GM15510 (cell line): ENCODE data around the gene ARHGEF5.

ENCODE experiments used
- POLR2A ChIP-seq: IDR thresholded peaks from 3 replicates; pipeline ENCODE4 v1.6.1; 2011; ENCODE audit warnings: borderline replicate concordance; ENCODE audit not compliant: insufficient read length; ENCODE audit errors: extremely low read depth

ARHGEF5 gene

GRCh38 chr7:144401490-144401889, 46.3 kb downstream of the ARHGEF5 start:
- TF ChIP-seq POLR2A = no peak

DNA sequence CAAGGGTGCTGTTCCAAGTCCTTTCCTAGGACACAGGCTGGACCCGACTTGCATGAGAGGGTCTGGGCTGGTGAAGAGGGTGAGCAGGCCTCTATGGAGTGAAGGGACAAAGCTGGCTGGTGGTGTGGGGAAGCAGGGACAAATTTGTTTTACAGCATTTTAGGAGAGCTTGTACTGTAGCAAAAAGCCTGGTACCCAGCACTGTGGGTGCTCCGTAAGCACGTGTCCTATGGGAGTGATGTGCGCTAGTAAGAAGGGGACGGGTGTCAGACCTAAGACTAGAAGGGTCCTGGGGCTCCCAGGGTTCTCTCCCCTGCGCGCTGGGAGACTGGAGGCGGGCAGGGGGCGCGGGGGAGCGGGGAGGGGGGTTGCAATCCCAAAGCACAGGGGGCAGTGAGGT, 47.9 kb downstream of the ARHGEF5 start:
- TF ChIP-seq POLR2A = no peak

- TF ChIP-seq POLR2A = no peak
These were observed 48.5 kb downstream of the ARHGEF5 start, which contains the start of gene NOBOX for GRCh38 chr7:144403649-144404061. TSS of gene NOBOX (minus strand) at chr7:144403693.

- no peak for TF ChIP-seq POLR2A
These were observed 49.7 kb downstream of the ARHGEF5 start for GRCh38 chr7:144404946-144405345.

DNA sequence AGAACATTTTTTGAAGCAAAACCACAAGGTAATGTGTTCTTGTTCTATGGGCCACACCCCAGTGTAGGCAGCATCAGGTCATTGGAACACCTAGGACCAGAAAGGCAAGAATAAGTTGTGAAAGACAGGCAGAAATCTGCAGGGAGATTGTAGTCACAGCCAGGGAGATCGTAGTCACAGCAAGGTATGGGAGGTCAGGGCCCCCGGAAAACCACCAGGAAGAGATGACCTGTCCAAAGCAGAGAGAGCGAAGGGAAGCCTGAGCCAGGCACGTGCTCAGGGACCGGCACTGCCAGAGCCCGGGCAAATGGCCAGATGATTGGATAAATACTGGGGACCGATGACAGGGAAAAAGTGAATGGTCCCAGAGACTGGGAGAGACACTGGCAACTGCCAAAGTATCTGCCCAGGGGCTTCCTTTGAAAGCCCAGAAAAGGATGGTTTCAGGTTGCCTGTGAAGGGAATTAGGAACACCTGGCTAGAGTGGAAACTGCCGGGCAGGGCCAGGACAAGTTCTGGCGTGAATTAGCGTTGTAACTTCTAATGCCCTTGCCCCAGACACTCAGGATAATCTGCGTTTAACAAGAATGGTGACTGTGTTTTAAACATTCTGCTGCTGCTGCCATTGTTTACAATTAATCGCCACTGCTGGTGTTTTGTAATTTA, 52.2 kb downstream of the ARHGEF5 start:
- TF ChIP-seq POLR2A = no peak

GRCh38 chr7:144408121-144408520, 52.9 kb downstream of the ARHGEF5 start:
- no peak for TF ChIP-seq POLR2A

DNA sequence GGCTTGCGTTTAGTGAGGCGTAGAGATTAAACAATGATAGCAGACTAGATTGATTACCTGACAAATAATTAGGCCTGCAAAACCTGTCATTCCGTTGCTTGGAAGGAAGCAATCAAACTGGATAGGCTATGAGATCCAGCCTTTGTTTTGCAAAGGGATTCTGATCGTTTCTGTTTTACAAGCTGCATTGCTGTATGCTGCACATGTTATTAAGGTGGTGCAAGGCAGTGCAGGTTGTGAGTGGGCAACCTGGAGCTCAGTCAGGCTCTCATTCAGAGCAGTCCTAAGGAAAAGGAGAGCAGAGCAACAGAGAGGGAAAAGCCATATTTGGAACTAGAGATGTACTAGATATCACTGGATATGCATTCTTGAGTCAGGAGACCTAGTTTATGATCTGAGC, 55.2 kb downstream of the ARHGEF5 start:
- no peak for TF ChIP-seq POLR2A

- no peak for TF ChIP-seq POLR2A
These were observed 59.6 kb downstream of the ARHGEF5 start for GRCh38 chr7:144414815-144415214.

DNA sequence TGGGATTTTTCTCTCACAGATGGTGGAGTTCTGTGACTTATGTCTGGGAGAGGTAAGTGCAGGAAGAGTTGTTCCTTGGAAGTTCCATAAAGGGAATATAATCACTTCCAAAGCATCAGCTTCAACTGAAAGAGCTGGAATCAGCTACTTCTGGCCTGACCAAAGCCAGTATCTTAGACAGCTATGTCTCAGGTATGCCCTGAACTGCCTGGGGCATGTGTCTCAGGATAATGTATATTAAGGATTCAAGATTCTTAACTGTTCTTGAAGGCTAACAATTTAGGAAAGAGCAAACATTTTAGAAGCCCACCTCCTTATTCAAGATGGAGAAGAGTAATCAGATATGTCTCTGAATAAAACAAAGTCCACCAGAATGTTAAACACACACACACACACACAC, 60.7 kb downstream of the ARHGEF5 start:
- no peak for TF ChIP-seq POLR2A

GRCh38 chr7:144416341-144416740, 61.1 kb downstream of the ARHGEF5 start:
- TF ChIP-seq POLR2A = no peak

DNA sequence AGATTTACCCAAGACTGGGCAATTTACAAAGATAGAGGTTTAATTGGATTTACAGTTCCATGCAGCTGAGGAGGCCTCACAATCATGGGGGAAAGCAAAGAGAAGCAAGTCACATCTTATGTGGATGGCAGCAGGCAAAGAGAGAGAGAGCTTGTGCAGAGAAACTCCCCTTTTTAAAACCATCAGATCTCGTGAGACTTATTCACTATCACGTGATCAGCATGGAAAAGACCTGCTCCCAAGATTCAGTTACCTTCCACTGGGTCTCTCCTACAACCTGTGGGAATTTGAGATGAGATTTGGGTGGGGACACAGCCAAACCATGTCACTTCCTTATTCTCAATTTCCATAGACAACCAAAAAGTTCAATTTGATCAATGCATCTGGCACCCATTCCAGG, 73.2 kb downstream of the ARHGEF5 start:
- TF ChIP-seq POLR2A = no peak
